Measurements from ENCODE around the gene PI4KA.

Gene PI4KA

DNA sequence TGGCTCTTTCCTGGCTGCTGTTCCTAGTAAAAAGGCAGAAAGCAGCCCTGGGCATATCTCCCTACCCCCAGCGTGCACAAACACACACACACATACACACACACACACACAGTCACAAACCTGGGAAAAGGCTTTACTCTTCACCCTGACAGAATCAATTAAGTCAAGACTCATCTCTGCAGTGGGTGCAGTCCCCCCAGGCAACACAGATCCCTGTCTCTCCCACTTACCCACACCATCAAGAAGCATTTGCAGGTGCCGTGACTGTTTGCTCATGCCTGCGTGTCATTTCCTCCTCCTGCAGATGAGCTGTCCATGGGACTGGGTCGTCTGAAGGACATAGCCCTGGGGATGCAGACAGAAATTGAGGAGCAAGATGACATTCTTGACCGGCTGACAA is 28.8 kb upstream of the PI4KA start:
- no peak for DNase-seq (ENCODE audit: low read depth, low spot score)
- in situ Hi-C loops (cut with HindIII; ENCODE audit: low sequenced_read_pairs) = no loop called here
- H3K4me3 ChIP-seq (ENCODE audit: low read depth, low read length) = no peak overlapping the region
- TF ChIP-seq, protein P1, sequence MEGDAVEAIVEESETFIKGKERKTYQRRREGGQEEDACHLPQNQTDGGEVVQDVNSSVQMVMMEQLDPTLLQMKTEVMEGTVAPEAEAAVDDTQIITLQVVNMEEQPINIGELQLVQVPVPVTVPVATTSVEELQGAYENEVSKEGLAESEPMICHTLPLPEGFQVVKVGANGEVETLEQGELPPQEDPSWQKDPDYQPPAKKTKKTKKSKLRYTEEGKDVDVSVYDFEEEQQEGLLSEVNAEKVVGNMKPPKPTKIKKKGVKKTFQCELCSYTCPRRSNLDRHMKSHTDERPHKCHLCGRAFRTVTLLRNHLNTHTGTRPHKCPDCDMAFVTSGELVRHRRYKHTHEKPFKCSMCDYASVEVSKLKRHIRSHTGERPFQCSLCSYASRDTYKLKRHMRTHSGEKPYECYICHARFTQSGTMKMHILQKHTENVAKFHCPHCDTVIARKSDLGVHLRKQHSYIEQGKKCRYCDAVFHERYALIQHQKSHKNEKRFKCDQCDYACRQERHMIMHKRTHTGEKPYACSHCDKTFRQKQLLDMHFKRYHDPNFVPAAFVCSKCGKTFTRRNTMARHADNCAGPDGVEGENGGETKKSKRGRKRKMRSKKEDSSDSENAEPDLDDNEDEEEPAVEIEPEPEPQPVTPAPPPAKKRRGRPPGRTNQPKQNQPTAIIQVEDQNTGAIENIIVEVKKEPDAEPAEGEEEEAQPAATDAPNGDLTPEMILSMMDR (IDR thresholded peaks at IDR 0.05; ENCODE audit: low read depth, low read length) = no peak

DNA sequence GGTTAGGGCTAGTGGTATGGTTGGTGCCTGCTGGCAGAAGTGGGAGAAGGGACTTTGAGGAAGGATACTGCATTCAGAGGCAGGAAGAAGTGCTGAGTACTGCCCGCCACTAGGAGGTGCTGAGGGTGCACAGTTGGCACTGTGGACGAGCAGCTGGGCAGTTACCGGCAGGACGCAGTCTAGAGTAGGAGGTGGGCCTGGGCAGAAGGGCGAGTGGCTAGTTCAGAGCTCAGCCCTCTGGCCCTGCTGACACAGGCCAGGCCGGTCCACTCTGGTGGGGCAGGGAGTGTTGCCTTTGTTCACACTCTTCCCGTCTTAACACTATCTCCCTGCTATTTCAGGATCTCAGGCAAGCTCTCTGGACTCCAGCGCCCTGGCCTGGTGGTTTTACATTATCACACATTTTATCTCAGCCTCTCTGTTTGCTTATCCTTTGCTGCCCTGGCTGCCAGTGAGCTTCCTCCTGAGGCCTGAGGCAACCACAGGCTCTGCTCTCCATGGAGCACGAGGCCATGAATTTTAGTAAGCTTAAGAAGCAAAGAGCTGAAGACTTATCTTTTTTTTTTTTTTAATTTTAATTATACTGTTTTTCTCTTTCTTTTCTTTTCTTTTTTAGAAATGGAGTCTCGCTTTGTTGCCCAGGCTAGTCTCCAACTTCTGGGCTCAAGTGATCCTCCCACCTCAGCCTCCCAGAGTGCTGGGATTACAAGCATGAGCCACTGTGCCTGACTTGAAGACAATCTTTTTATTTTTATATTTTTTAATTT is 27.1 kb upstream of the PI4KA start:
- H3K4me3 ChIP-seq (ENCODE audit: low read depth, low read length) = no peak overlapping the region
- in situ Hi-C loops (cut with HindIII; ENCODE audit: low sequenced_read_pairs) = no loop called here
- DNase-seq (ENCODE audit: low read depth, low spot score) = peak; percentile 79
- TF ChIP-seq, protein P1 (IDR thresholded peaks at IDR 0.05; ENCODE audit: low read depth, low read length) = peak; percentile 95

DNA sequence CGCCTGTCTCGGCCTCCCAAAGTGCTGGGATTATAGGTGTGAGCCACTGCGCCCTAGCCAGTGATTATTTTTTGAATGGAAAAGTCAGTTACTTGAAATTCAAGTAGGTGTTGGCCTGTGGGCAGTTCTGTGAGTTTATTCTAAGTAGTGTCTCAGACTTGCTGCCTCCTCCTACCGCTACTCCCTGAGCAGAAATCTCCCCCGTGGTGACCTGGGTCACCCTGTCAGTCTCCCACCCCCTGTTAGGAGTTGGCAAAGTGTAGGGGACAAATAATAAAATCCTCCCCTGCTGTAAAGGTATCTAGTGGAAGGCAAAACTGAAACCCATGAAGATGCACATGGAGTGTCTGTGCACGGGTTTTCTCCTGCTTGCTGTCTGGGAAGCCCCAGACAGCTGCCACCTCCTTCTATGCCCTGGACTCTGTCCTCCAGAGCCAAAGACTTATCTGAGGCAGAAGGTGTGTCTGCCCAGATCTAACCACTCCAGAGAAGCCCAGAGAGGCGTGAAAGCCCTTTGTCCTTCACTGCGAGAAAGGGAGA is 26.5 kb upstream of the PI4KA start:
- TF ChIP-seq, protein P1 (IDR thresholded peaks at IDR 0.05; ENCODE audit: low read depth, low read length) = no peak
- no peak overlapping the region for H3K4me3 ChIP-seq (ENCODE audit: low read depth, low read length)
- no peak for DNase-seq (ENCODE audit: low read depth, low spot score)
- in situ Hi-C loops (cut with HindIII; ENCODE audit: low sequenced_read_pairs) = no loop called here

DNA sequence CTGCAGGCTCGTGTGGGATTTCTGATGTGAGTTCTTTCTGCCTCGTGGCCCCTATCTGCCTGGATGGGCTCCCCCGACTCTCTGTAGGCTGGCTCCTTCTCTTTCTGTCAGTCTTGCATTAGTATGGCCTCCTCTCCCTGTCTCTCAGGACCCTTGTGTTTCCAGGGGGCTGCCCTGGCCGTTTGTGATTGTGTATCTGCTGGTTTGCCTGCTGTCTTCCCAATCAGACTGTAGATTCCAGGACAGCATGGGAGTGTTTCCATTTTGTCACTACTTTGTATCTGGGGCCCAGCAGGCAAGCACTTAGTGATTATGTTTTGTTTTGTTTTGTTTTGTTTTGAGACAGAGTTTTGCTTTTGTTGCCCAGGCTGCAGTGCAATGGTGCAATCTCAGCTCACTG is 25.8 kb upstream of the PI4KA start:
- no peak for DNase-seq (ENCODE audit: low read depth, low spot score)
- TF ChIP-seq, protein P1 (IDR thresholded peaks at IDR 0.05; ENCODE audit: low read depth, low read length) = no peak
- no peak overlapping the region for H3K4me3 ChIP-seq (ENCODE audit: low read depth, low read length)
- in situ Hi-C loops (cut with HindIII; ENCODE audit: low sequenced_read_pairs) = no loop called here

DNA sequence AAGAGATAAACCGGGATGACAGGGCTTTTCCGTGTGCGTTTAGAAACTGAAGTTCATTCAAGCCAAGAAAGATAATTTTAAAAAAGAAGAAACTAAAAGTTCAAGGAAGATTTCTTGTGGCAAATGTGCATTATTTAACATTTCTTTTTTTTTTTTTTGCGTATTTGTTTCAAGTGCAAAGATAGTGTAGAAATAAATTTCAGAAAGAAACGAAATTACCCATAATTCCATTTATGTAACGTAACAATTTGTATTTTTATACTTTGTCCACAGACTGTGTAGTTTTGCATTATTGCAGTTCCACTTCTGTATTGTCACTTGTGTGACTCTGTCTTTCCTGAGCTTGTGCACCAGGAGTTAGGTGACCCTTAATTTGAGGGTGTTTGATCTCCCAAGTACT is 24.2 kb upstream of the PI4KA start:
- H3K4me3 ChIP-seq (ENCODE audit: low read depth, low read length) = no peak overlapping the region
- in situ Hi-C loops (cut with HindIII; ENCODE audit: low sequenced_read_pairs) = no loop called here
- no peak for DNase-seq (ENCODE audit: low read depth, low spot score)
- TF ChIP-seq, protein P1 (IDR thresholded peaks at IDR 0.05; ENCODE audit: low read depth, low read length) = no peak

DNA sequence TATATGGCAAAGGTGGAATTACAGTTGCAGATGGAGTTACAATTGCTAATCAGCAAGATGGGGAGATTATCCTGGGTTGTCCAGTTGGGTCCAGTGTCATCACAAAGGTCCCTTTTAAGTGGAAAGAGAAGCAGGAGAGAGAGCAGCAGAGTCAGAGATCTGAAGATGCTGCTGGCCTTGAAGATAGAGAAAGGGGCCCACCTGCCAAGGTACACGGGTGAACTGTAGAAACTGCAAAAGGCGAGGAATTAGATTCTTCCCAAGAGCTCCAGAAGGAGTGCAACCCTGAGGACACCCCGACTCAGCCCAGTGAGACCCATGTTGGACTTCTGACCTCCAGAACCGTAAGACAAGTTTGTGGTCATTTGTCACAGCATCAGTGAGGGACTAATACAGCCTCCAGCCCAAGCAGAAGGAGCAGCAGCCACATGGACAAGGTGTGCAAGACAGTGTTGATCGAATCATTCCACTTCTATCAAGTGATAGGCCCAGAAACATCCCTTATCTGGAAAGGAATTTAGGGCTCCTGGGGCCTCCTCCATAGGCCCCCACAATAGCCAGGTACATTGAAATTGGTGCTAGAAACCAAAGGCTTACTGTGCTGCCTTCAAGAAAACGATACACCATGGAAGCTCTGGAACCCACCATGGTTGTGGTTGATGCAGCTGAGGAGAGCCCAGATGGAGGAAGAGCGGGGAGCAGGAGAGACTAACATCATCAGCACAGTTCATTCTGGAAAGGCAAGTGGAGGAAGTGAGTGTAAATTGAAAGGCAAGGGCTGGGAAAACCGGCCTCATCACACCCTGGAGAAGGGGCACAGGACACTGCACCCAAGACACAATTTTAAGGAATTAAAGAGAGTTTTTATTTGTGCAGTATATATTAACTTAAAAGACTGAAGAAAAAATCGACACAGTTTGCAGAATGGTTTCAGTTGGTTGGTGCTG is 23.5 kb upstream of the PI4KA start:
- TF ChIP-seq, protein P1 (IDR thresholded peaks at IDR 0.05; ENCODE audit: low read depth, low read length) = no peak
- no peak for DNase-seq (ENCODE audit: low read depth, low spot score)
- H3K4me3 ChIP-seq (ENCODE audit: low read depth, low read length) = no peak overlapping the region
- in situ Hi-C loops (cut with HindIII; ENCODE audit: low sequenced_read_pairs) = no loop called here
